Thyroid gland (tissue), 4 donors: ENCODE results near the gene GTF2H1.

ENCODE experiments used
- POLR2A ChIP-seq, 2 donors: fragments of 450-650 bp; IDR thresholded peaks; one replicate each; pipeline ENCODE4 v1.6.1; 2017; ENCODE audit warnings: antibody characterized with exemption in 2 of 2, mild to moderate bottlenecking in 2 of 2, moderate library complexity in 1 of 2
- TF ChIP-seq, protein P1 (sequence below), 6 experiments: fragments of 200-600 bp in 3 of 6; fragments of 450-650 bp in 3 of 6; sonication (generic) in 3 of 6; IDR thresholded peaks; one replicate each; pipeline ENCODE4 v1.5.1; 2016 to 2019; ENCODE audit warnings: antibody characterized with exemption in 6 of 6, mild to moderate bottlenecking in 2 of 6, inconsistent platforms in 1 of 6, moderate library complexity in 1 of 6

DNA sequence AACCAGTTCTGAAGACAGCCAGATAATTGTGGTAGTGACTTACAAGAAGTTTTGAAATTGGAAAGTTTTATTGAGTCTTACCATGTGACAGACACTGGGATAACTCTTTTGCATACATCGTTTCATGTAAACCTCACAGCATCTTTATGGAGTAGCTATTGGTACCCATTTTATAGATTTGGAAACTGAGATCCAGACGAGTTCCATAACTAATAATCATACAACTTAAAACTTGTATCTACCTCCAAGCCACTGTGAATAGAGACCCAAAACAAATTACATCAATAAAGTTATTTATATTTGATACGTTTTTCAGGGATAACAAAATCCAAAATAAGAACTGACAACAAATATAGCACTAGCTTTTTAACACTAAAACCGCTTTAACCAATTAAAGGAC is 36.3 kb downstream of the GTF2H1 start:
- TF ChIP-seq POLR2A (IDR thresholded peaks at IDR 0.05) = no peak
- TF ChIP-seq, protein P1, sequence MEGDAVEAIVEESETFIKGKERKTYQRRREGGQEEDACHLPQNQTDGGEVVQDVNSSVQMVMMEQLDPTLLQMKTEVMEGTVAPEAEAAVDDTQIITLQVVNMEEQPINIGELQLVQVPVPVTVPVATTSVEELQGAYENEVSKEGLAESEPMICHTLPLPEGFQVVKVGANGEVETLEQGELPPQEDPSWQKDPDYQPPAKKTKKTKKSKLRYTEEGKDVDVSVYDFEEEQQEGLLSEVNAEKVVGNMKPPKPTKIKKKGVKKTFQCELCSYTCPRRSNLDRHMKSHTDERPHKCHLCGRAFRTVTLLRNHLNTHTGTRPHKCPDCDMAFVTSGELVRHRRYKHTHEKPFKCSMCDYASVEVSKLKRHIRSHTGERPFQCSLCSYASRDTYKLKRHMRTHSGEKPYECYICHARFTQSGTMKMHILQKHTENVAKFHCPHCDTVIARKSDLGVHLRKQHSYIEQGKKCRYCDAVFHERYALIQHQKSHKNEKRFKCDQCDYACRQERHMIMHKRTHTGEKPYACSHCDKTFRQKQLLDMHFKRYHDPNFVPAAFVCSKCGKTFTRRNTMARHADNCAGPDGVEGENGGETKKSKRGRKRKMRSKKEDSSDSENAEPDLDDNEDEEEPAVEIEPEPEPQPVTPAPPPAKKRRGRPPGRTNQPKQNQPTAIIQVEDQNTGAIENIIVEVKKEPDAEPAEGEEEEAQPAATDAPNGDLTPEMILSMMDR (IDR thresholded peaks at IDR 0.05) = no peak
